ENCODE measurements around the gene ATXN1. TPM values are rescaled to one million over a fixed set of nuclear protein-coding genes. Genes with fewer than 3 reads are reported as not detected.

The ATXN1 gene
- total RNA-seq, 1 donor from 2014 or later = 98.0 TPM

GRCh38 chr6:16575655-16576054 is 185.6 kb downstream of the ATXN1 start:
- no peak for DNase-seq (ENCODE audit: low spot score)

GRCh38 chr6:16572943-16573342 is 188.3 kb downstream of the ATXN1 start:
- DNase-seq (ENCODE audit: low spot score) = no peak

GRCh38 chr6:16572317-16572716 is 188.9 kb downstream of the ATXN1 start:
- no peak for DNase-seq (ENCODE audit: low spot score)

- no peak for DNase-seq (ENCODE audit: low spot score)
These were observed 190.3 kb downstream of the ATXN1 start for GRCh38 chr6:16570946-16571345.

GRCh38 chr6:16570221-16570553 is 191.1 kb downstream of the ATXN1 start:
- DNase-seq (ENCODE audit: low spot score) = no peak

GRCh38 chr6:16568128-16568527 is 193.1 kb downstream of the ATXN1 start:
- DNase-seq (ENCODE audit: low spot score) = peak; percentile 33

GRCh38 chr6:16567071-16567470 is 194.2 kb downstream of the ATXN1 start:
- DNase-seq (ENCODE audit: low spot score) = no peak

- peak; percentile 65 for DNase-seq (ENCODE audit: low spot score)
These were observed 196.8 kb downstream of the ATXN1 start for GRCh38 chr6:16564436-16564835.

- DNase-seq (ENCODE audit: low spot score) = no peak
These were observed 197.5 kb downstream of the ATXN1 start for GRCh38 chr6:16563628-16564240.

- DNase-seq (ENCODE audit: low spot score) = no peak
These were observed 198.8 kb downstream of the ATXN1 start for GRCh38 chr6:16562498-16562897.

GRCh38 chr6:16559071-16559470 is 202.2 kb downstream of the ATXN1 start:
- DNase-seq (ENCODE audit: low spot score) = no peak

GRCh38 chr6:16555550-16555949 is 205.7 kb downstream of the ATXN1 start:
- no peak for DNase-seq (ENCODE audit: low spot score)

GRCh38 chr6:16553531-16553930 is 207.7 kb downstream of the ATXN1 start:
- no peak for DNase-seq (ENCODE audit: low spot score)

GRCh38 chr6:16551466-16551865 is 209.8 kb downstream of the ATXN1 start:
- peak; percentile 6 for DNase-seq (ENCODE audit: low spot score)

GRCh38 chr6:16548121-16548520 is 213.1 kb downstream of the ATXN1 start:
- DNase-seq (ENCODE audit: low spot score) = no peak

GRCh38 chr6:16547587-16547986 is 213.7 kb downstream of the ATXN1 start:
- DNase-seq (ENCODE audit: low spot score) = no peak

GRCh38 chr6:16546861-16547260 is 214.4 kb downstream of the ATXN1 start:
- DNase-seq (ENCODE audit: low spot score) = no peak

- no peak for DNase-seq (ENCODE audit: low spot score)
These were observed 215.9 kb downstream of the ATXN1 start for GRCh38 chr6:16545382-16545781.

GRCh38 chr6:16544521-16544920 is 216.7 kb downstream of the ATXN1 start:
- DNase-seq (ENCODE audit: low spot score) = peak; percentile 18

- DNase-seq (ENCODE audit: low spot score) = peak; percentile 47
These were observed 217.3 kb downstream of the ATXN1 start for GRCh38 chr6:16544006-16544405.

GRCh38 chr6:16543521-16543920 is 217.7 kb downstream of the ATXN1 start:
- DNase-seq (ENCODE audit: low spot score) = peak; percentile 39

- DNase-seq (ENCODE audit: low spot score) = no peak
These were observed 219.2 kb downstream of the ATXN1 start for GRCh38 chr6:16542070-16542469.

GRCh38 chr6:16540804-16541752 is 220.2 kb downstream of the ATXN1 start:
- DNase-seq (ENCODE audit: low spot score) = peak; percentile 57

Measured in umbilical cord (tissue), 2 donors.